Measurements from ENCODE around the gene RAB5B.
A peak's percentile ranks its signal among the peaks of the same experiment; 100 is the strongest.

- TF ChIP-seq EP300 (IDR thresholded peaks at IDR 0.05) (no peak), CTCF (IDR thresholded peaks at IDR 0.05) (no peak), POLR2AphosphoS5 (IDR thresholded peaks at IDR 0.05) (peak in 3 of 4 donors; percentile 13 to 71 (median 55))
Measured at GRCh38 chr12:55931780-55932550, 41.9 kb upstream of the RAB5B start.

All from sigmoid colon (tissue), 4 donors.